ENCODE measurements around the gene ACADVL.

Gene ACADVL

GRCh38 chr17:7239091-7240027 is 19.6 kb downstream of the ACADVL start, which contains the start of gene PHF23:
Gene PHF23, minus strand, starts transcription at chr17:7239457. Its CDS starts 178 bp downstream, at chr17:7239279.
- TF ChIP-seq EZH2phosphoT487 (conservative IDR thresholded peaks at IDR 0.05; ENCODE audit: low read length) (no peak), CTCF (IDR thresholded peaks at IDR 0.05; ENCODE audit: insufficient read depth, low read length, poor library complexity, severe bottlenecking) (no peak)
- H3K27me3 ChIP-seq (ENCODE audit: low read length), result no peaks in the 10 kb centered on the region
- H2AFZ ChIP-seq (ENCODE audit: low read depth, low read length, severe bottlenecking), result no peak within 1 kb of the TSS
- H3K9me2 ChIP-seq (replicated peaks; ENCODE audit: insufficient read depth, low read length), result no peaks in the 10 kb centered on the region
- H3K4me2 ChIP-seq (ENCODE audit: low read depth, low read length, poor library complexity, severe bottlenecking), result peak within 1 kb of the TSS; percentile 92
- H3K4me3 ChIP-seq (ENCODE audit: insufficient read depth, low read length, poor library complexity, severe bottlenecking), result peak within 1 kb of the TSS; percentile 98
- peaks cover 59% of the 10 kb centered on the region for H3F3A ChIP-seq (ENCODE audit: insufficient read depth)
- no peaks in the 10 kb centered on the region for H3K9me3 ChIP-seq (ENCODE audit: insufficient read depth, low read length)
- H4K20me1 ChIP-seq (ENCODE audit: low read depth, low read length), result peaks cover 6% of the 10 kb centered on the region; the same call in 1 of the 2 replicates
- peaks cover 32% of the 10 kb centered on the region for H3K79me2 ChIP-seq (ENCODE audit: insufficient read depth, low read length)
- H3K27ac ChIP-seq (ENCODE audit: low read depth, low read length), result peak within 1 kb of the TSS; percentile 93
- 0 out of 2 replicates have a peak, but pooled peaks cover 3% of the 10 kb centered on the region for H3K36me3 ChIP-seq (ENCODE audit: low read length)
- peak within 1 kb of the TSS; percentile 100 for H3K9ac ChIP-seq (ENCODE audit: low read length)

- peaks cover 55% of the 10 kb centered on the region for H3F3A ChIP-seq (ENCODE audit: insufficient read depth)
Measured at GRCh38 chr17:7240375-7240774, 20.6 kb downstream of the ACADVL start.

GRCh38 chr17:7241090-7241733 is 21.5 kb downstream of the ACADVL start:
- Histone ChIP-seq H3K9me2 (replicated peaks; ENCODE audit: insufficient read depth, low read length) (no peaks in the 10 kb centered on the region), H3K9ac (ENCODE audit: low read length) (peak overlapping the region; percentile 97), H2AFZ (ENCODE audit: low read depth, low read length, severe bottlenecking) (no peak overlapping the region), H3K4me3 (ENCODE audit: insufficient read depth, low read length, poor library complexity, severe bottlenecking) (peak overlapping the region; percentile 90), H3K36me3 (ENCODE audit: low read length) (no peaks in the 10 kb centered on the region; the same call in 1 of the 2 replicates), H3K27ac (ENCODE audit: low read depth, low read length) (peak overlapping the region; percentile 84), H3K9me3 (ENCODE audit: insufficient read depth, low read length) (no peaks in the 10 kb centered on the region), H3F3A (ENCODE audit: insufficient read depth) (peaks cover 54% of the 10 kb centered on the region), H3K79me2 (ENCODE audit: insufficient read depth, low read length) (peaks cover 33% of the 10 kb centered on the region), H4K20me1 (ENCODE audit: low read depth, low read length) (peaks cover 6% of the 10 kb centered on the region; the same call in 1 of the 2 replicates), H3K27me3 (ENCODE audit: low read length) (no peaks in the 10 kb centered on the region), H3K4me2 (ENCODE audit: low read depth, low read length, poor library complexity, severe bottlenecking) (peak overlapping the region; percentile 92)
- TF ChIP-seq EZH2phosphoT487 (conservative IDR thresholded peaks at IDR 0.05; ENCODE audit: low read length) (no peak), CTCF (IDR thresholded peaks at IDR 0.05; ENCODE audit: insufficient read depth, low read length, poor library complexity, severe bottlenecking) (no peak)

More at GRCh38 chr17:7240375-7240774, 20.6 kb downstream of the ACADVL start:
- H4K20me1 ChIP-seq (ENCODE audit: low read depth, low read length), result peaks cover 6% of the 10 kb centered on the region; the same call in 1 of the 2 replicates
- H3K9me2 ChIP-seq (replicated peaks; ENCODE audit: insufficient read depth, low read length), result no peaks in the 10 kb centered on the region
- no peaks in the 10 kb centered on the region for H3K36me3 ChIP-seq (ENCODE audit: low read length)
- peaks cover 32% of the 10 kb centered on the region for H3K79me2 ChIP-seq (ENCODE audit: insufficient read depth, low read length)
- no peak overlapping the region for H2AFZ ChIP-seq (ENCODE audit: low read depth, low read length, severe bottlenecking)
- H3K4me2 ChIP-seq (ENCODE audit: low read depth, low read length, poor library complexity, severe bottlenecking), result peak overlapping the region; percentile 92
- no peaks in the 10 kb centered on the region for H3K9me3 ChIP-seq (ENCODE audit: insufficient read depth, low read length)
- H3K27ac ChIP-seq (ENCODE audit: low read depth, low read length), result peak overlapping the region; percentile 84
- no peak for TF ChIP-seq CTCF (IDR thresholded peaks at IDR 0.05; ENCODE audit: insufficient read depth, low read length, poor library complexity, severe bottlenecking)
- no peak for TF ChIP-seq EZH2phosphoT487 (conservative IDR thresholded peaks at IDR 0.05; ENCODE audit: low read length)
- H3K9ac ChIP-seq (ENCODE audit: low read length), result peak overlapping the region; percentile 97
- H3K27me3 ChIP-seq (ENCODE audit: low read length), result no peaks in the 10 kb centered on the region
- H3K4me3 ChIP-seq (ENCODE audit: insufficient read depth, low read length, poor library complexity, severe bottlenecking), result peak overlapping the region; percentile 90
